ENCODE data around the gene EIF4EBP2.

EIF4EBP2 gene

GRCh38 chr10:70461397-70462348 is 57.7 kb downstream of the EIF4EBP2 start:
- DNase-seq (ENCODE audit: low read depth), result no peak

- no peak for DNase-seq (ENCODE audit: low read depth)
Measured at GRCh38 chr10:70462349-70462984, 58.5 kb downstream of the EIF4EBP2 start.

- DNase-seq (ENCODE audit: low read depth), result no peak
Measured at GRCh38 chr10:70465278-70465677, 61.3 kb downstream of the EIF4EBP2 start.

- DNase-seq (ENCODE audit: low read depth), result no peak
Measured at GRCh38 chr10:70465832-70466231, 61.9 kb downstream of the EIF4EBP2 start.

- no peak for DNase-seq (ENCODE audit: low read depth)
Measured at GRCh38 chr10:70466951-70467350, 63.0 kb downstream of the EIF4EBP2 start.

- DNase-seq (ENCODE audit: low read depth), result no peak
Measured at GRCh38 chr10:70472799-70473454, 69.0 kb downstream of the EIF4EBP2 start.

DNA sequence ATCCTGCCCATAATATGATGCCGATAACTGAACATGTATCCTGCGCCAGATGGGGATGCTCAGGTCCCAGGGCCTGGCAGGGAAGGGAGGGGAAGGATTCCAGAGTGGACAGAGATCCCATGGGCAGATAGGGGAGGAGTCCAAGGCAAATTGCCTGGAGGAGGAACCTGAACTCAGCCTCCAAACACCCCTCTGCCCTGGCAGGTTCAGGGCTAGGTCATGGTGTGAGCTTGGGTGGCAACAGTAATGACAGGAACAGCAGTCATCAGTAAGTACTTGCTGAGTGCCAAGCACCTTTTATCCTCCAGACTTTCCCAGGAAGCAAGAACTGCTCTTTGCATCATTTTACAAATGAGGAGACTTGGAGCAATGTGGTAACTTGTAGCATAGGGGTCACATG is 70.8 kb downstream of the EIF4EBP2 start:
- DNase-seq (ENCODE audit: low read depth), result no peak

DNA sequence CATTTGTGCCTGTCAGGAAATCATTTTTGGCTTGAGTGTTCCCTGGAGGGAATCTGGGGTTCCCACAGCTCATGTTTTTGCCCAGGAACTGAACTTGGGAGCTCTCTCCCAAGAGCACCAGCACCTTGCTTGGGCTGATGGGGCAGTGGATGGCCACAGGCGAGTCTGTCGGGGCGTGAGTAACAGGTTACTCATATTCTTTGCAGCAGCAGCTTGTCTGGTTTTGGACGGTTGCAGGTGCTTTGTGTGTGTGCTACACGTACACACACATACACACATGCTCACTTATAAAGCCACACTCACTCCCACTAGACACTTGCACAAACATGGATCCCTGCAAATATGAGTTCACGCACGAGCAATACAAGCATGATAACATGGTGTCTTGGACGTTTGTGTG is 71.7 kb downstream of the EIF4EBP2 start:
- DNase-seq (ENCODE audit: low read depth), result no peak

GRCh38 chr10:70476249-70477035 is 72.5 kb downstream of the EIF4EBP2 start:
- DNase-seq (ENCODE audit: low read depth), result no peak

DNA sequence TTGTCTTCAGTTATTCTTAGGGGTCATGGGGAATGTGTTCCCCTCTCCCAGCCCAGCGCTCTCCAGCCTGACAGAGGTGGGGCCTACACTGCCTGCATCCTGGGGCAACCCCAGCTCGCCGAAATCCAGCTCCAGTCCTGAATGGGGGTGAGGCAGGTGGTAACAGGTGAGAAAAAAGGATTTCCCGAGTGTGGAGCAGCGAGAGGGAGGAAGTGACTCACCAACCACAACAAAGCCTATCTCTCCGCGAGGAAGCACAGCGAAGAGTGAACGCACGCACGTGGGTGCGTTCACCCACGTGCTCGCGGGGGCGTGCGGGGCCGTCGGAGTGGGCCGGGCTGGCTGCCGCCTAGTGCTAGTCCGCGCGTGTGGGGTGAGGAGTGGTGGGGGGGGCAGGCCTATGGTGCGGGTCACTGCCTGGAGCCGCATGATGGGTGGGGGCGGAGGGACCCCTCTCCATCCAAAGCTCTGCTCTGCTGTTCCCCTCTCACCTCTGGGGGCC is 73.8 kb downstream of the EIF4EBP2 start:
- DNase-seq (ENCODE audit: low read depth), result peak; percentile 74

Data from T-helper 22 cell (primary cell).